ENCODE data around the gene TCF12. TPM values are rescaled to one million over a fixed set of nuclear protein-coding genes. Genes with fewer than 3 reads are reported as not detected.

TCF12 gene
- total RNA-seq, 1 experiment from 2014 or later = 102 TPM

GRCh38 chr15:57217778-57218598 lies 299.5 kb downstream of the TCF12 start:
- Histone ChIP-seq H3K4me1 (ENCODE audit: control insufficient read depth, insufficient read depth, low read length) (peaks cover 14% of the 10 kb centered on the region), H3K36me3 (ENCODE audit: control insufficient read depth, insufficient read depth, low read length) (no peaks in the 10 kb centered on the region), H3K27ac (ENCODE audit: low read length) (no peak overlapping the region), H3K27me3 (ENCODE audit: control insufficient read depth, insufficient read depth, low read length) (no peaks in the 10 kb centered on the region), H3K9me3 (ENCODE audit: control insufficient read depth, insufficient read depth, low read depth, low read length) (no peaks in the 10 kb centered on the region), H3K4me3 (ENCODE audit: low read depth in 2 of 2, low read length in 2 of 2) (no peak overlapping the region)
- ChIA-PET CTCF (no interaction called here), POLR2A (interaction anchor here (0.6 kb wide), 1 partner anchor 130 kb away, joined by 3 read pairs; no protein-coding TSS in a partner anchor)
- in situ Hi-C loops (cut with HindIII; ENCODE audit: low pct_unique_long_range_greater_than_20kb, low sequenced_read_pairs) (no loop called here), intact Hi-C loops (cut with micrococcal nuclease; ENCODE audit: unreplicated experiment) (no loop called here)
- DNase-seq (ENCODE audit: low read depth, low spot score) (no peak), ATAC-seq (no peak)
- no TSS peak for BruUV-seq (replicated peaks)
- TF ChIP-seq SIN3A (IDR thresholded peaks at IDR 0.05; ENCODE audit: borderline replicate concordance, insufficient read depth, low read depth, low read length) = no peak

- Histone ChIP-seq H3K27ac (ENCODE audit: low read length) (no peak overlapping the region), H3K27me3 (ENCODE audit: control insufficient read depth, insufficient read depth, low read length) (no peaks in the 10 kb centered on the region), H3K4me3 (ENCODE audit: low read depth in 2 of 2, low read length in 2 of 2) (no peak overlapping the region; a peak in 1 of 4 replicates), H3K9me3 (ENCODE audit: control insufficient read depth, insufficient read depth, low read depth, low read length) (no peaks in the 10 kb centered on the region), H3K36me3 (ENCODE audit: control insufficient read depth, insufficient read depth, low read length) (no peaks in the 10 kb centered on the region), H3K4me1 (ENCODE audit: control insufficient read depth, insufficient read depth, low read length) (peaks cover 14% of the 10 kb centered on the region)
- POLR2A ChIA-PET = no interaction called here
- ATAC-seq (no peak), DNase-seq (ENCODE audit: low read depth, low spot score) (no peak)
- BruUV-seq (replicated peaks) = no TSS peak
- in situ Hi-C loops (cut with HindIII; ENCODE audit: low pct_unique_long_range_greater_than_20kb, low sequenced_read_pairs) (no loop called here), intact Hi-C loops (cut with micrococcal nuclease; ENCODE audit: unreplicated experiment) (no loop called here)
- TF ChIP-seq SIN3A (IDR thresholded peaks at IDR 0.05; ENCODE audit: borderline replicate concordance, insufficient read depth, low read depth, low read length) (no peak), TCF7L2 (IDR thresholded peaks at IDR 0.05; ENCODE audit: low read depth, low read length) (no peak), POLR2AphosphoS5 (IDR thresholded peaks at IDR 0.05; ENCODE audit: low read depth, low read length) (no peak), REST (IDR thresholded peaks at IDR 0.05; ENCODE audit: insufficient read depth in 1 of 2, low read depth in 2 of 2, low read length in 1 of 2) (no peak), CTCF (IDR thresholded peaks at IDR 0.05) (no peak)
- CTCF ChIA-PET = no interaction called here
Observed at GRCh38 chr15:57218826-57219576, 300.6 kb downstream of the TCF12 start.
